ENCODE data around the gene FOXN4.

DNA sequence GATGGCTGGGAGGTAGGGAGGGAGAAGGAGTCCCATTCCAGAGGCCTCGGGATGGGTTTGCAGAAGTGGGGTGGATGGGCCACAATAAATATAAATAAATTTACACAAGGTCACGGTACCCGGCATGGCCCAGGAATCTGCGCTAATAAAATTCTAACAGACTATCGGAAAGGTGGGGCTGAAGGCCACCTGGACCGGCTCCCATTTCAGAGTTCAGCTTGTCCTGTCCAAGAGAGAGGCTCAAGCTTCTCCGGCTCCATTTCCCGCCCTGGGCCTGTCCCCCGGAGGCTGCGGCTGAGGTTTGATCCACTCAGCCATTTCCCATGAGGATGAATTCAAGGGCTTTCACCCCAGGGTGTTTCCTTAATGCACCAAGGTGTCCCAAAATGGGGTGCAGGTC lies 30.2 kb downstream of the FOXN4 start:
- TF ChIP-seq, protein P1, sequence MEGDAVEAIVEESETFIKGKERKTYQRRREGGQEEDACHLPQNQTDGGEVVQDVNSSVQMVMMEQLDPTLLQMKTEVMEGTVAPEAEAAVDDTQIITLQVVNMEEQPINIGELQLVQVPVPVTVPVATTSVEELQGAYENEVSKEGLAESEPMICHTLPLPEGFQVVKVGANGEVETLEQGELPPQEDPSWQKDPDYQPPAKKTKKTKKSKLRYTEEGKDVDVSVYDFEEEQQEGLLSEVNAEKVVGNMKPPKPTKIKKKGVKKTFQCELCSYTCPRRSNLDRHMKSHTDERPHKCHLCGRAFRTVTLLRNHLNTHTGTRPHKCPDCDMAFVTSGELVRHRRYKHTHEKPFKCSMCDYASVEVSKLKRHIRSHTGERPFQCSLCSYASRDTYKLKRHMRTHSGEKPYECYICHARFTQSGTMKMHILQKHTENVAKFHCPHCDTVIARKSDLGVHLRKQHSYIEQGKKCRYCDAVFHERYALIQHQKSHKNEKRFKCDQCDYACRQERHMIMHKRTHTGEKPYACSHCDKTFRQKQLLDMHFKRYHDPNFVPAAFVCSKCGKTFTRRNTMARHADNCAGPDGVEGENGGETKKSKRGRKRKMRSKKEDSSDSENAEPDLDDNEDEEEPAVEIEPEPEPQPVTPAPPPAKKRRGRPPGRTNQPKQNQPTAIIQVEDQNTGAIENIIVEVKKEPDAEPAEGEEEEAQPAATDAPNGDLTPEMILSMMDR (IDR thresholded peaks at IDR 0.05 in 2 of 3, conservative IDR thresholded peaks at IDR 0.05 in 1 of 3; ENCODE audit: borderline replicate concordance in 1 of 3, insufficient read depth in 1 of 3, low read depth in 2 of 3, low read length in 2 of 3) = no peak
- TF ChIP-seq RAD21 (IDR thresholded peaks at IDR 0.05; ENCODE audit: low read depth) (no peak), TCF7L2 (IDR thresholded peaks at IDR 0.05; ENCODE audit: borderline replicate concordance, extremely low read depth, insufficient read depth, insufficient read length) (no peak), ZNF274 (IDR thresholded peaks at IDR 0.05; ENCODE audit: low read depth, low read length) (no peak), POLR2A (IDR thresholded peaks at IDR 0.05; ENCODE audit: borderline replicate concordance, extremely low read depth, insufficient read depth, insufficient read length) (no peak), POLR2AphosphoS5 (IDR thresholded peaks at IDR 0.05; ENCODE audit: low read depth, low read length) (no peak), YY1 (IDR thresholded peaks at IDR 0.05; ENCODE audit: extremely low read depth, insufficient replicate concordance, low read depth, low read length) (no peak), EZH2 (IDR thresholded peaks at IDR 0.05) (no peak), EZH2phosphoT487 (IDR thresholded peaks at IDR 0.05; ENCODE audit: borderline replicate concordance) (no peak), ZFX (IDR thresholded peaks at IDR 0.05) (no peak), JUND (IDR thresholded peaks at IDR 0.05) (no peak)
- TF ChIP-seq, protein P2, sequence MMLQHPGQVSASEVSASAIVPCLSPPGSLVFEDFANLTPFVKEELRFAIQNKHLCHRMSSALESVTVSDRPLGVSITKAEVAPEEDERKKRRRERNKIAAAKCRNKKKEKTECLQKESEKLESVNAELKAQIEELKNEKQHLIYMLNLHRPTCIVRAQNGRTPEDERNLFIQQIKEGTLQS (IDR thresholded peaks at IDR 0.05) = no peak
- TF ChIP-seq, protein P3, sequence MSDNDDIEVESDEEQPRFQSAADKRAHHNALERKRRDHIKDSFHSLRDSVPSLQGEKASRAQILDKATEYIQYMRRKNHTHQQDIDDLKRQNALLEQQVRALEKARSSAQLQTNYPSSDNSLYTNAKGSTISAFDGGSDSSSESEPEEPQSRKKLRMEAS (IDR thresholded peaks at IDR 0.05) = no peak
- TF ChIP-seq, protein P4, sequence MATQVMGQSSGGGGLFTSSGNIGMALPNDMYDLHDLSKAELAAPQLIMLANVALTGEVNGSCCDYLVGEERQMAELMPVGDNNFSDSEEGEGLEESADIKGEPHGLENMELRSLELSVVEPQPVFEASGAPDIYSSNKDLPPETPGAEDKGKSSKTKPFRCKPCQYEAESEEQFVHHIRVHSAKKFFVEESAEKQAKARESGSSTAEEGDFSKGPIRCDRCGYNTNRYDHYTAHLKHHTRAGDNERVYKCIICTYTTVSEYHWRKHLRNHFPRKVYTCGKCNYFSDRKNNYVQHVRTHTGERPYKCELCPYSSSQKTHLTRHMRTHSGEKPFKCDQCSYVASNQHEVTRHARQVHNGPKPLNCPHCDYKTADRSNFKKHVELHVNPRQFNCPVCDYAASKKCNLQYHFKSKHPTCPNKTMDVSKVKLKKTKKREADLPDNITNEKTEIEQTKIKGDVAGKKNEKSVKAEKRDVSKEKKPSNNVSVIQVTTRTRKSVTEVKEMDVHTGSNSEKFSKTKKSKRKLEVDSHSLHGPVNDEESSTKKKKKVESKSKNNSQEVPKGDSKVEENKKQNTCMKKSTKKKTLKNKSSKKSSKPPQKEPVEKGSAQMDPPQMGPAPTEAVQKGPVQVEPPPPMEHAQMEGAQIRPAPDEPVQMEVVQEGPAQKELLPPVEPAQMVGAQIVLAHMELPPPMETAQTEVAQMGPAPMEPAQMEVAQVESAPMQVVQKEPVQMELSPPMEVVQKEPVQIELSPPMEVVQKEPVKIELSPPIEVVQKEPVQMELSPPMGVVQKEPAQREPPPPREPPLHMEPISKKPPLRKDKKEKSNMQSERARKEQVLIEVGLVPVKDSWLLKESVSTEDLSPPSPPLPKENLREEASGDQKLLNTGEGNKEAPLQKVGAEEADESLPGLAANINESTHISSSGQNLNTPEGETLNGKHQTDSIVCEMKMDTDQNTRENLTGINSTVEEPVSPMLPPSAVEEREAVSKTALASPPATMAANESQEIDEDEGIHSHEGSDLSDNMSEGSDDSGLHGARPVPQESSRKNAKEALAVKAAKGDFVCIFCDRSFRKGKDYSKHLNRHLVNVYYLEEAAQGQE (IDR thresholded peaks at IDR 0.05; ENCODE audit: low read depth) = no peak

Data from HCT116 (cell line).